A549 (cell line): ENCODE measurements around the gene MTMR12. TPM values are rescaled to one million over a fixed set of nuclear protein-coding genes. Genes with fewer than 3 reads are reported as not detected.

Experiments used
- ATAC-seq, 2 experiments: fragments of 200-7000 bp in 1 of 2; fragments of >200 bp in 1 of 2; cut with Nextera tagmentation in 1 of 2; cut with Tn5 transposase in 1 of 2; 3 replicates each; pipeline versions ENCODE4 v1.8.0 to v1.9.1; 2018 to 2020; ENCODE audit warnings: mild to moderate bottlenecking in 1 of 2, moderate library complexity in 1 of 2
- CTCF ChIA-PET: fragments of 300-600 bp; sonication (Branson Sonifier 250); formaldehyde crosslinking; extraction: SDS; loops from one replicate; lab custom pipeline; 2021; ENCODE audit warnings: antibody characterized with exemption, inconsistent platforms; lab: Yijun Ruan, JAX
- POLR2A ChIA-PET: fragments of 350-600 bp; formaldehyde crosslinking; extraction: SDS; loops from one replicate; lab custom pipeline; 2021; ENCODE audit warnings: antibody characterized with exemption, inconsistent platforms; lab: Yijun Ruan, JAX
- DNase-seq, 2 experiments: peaks; one replicate each; pipeline versions ENCODE4 v3.0.0 to v3.0.0-alpha.2; 2011 to 2016; ENCODE audit warnings: low read depth in 1 of 2, low spot score in 1 of 2
- FAIRE-seq: peaks from 2 replicates; lab custom pipeline; 2011; peaks lifted over from hg19 to GRCh38; lab: Jason Lieb, UNC
- H3K27ac ChIP-seq, 2 experiments: fragments of >200 bp; sonication (Bioruptor Twin); formaldehyde crosslinking; 3 replicates each; pipeline ENCODE4 v1.5.1; 2016 to 2017
- H3K4me1 ChIP-seq: fragments of >200 bp; sonication (Bioruptor Twin); formaldehyde crosslinking; 3 replicates; pipeline ENCODE4 v1.6.1; 2016
- H3K4me2 ChIP-seq: fragments of >200 bp; sonication (Bioruptor Twin); formaldehyde crosslinking; 3 replicates; pipeline ENCODE4 v1.6.1; 2016
- H3K4me3 ChIP-seq: fragments of >200 bp; sonication (Bioruptor Twin); formaldehyde crosslinking; 3 replicates; pipeline ENCODE4 v1.5.1; 2016
- H3K9me3 ChIP-seq: fragments of >200 bp; sonication (Bioruptor Twin); formaldehyde crosslinking; 3 replicates; pipeline ENCODE4 v1.6.1; 2016
- BCL3 ChIP-seq: fragments of >200 bp; sonication (Bioruptor Twin); formaldehyde crosslinking; IDR thresholded peaks from 3 replicates; pipeline ENCODE4 v1.6.1; 2016
- CBX8 ChIP-seq: fragments of 200-600 bp; sonication (generic); IDR thresholded peaks from 2 replicates; pipeline ENCODE4 v1.6.1; 2016
- CEBPB ChIP-seq, 2 experiments: fragments of >200 bp in 1 of 2; sonication (Bioruptor Twin) in 1 of 2; formaldehyde crosslinking in 1 of 2; IDR thresholded peaks; 2 replicates each; pipeline ENCODE4 v1.6.1; 2012 to 2016
- CHD2 ChIP-seq: fragments of 150-350 bp; IDR thresholded peaks from 2 replicates; pipeline ENCODE4 v1.6.1; 2014; ENCODE audit warnings: low read length; ENCODE audit not compliant: partially characterized antibody
- CHD4 ChIP-seq: fragments of 200-600 bp; sonication (generic); IDR thresholded peaks from 2 replicates; pipeline ENCODE4 v1.6.1; 2016; ENCODE audit warnings: antibody characterized with exemption, mild to moderate bottlenecking, borderline replicate concordance
- FOXS1 ChIP-seq: fragments of 250-450 bp; sonication (Bioruptor Pico); IDR thresholded peaks from 2 replicates; pipeline ENCODE4 v1.5.0; 2020; ENCODE audit warnings: mild to moderate bottlenecking, moderate library complexity
- GATA3 ChIP-seq: IDR thresholded peaks from 2 replicates; pipeline ENCODE4 v1.6.1; 2012; ENCODE audit warnings: borderline replicate concordance
- HOXB13 ChIP-seq: fragments of 250-450 bp; sonication (Bioruptor Pico); IDR thresholded peaks from 2 replicates; pipeline ENCODE4 v1.5.0; 2020; ENCODE audit warnings: low read depth, mild to moderate bottlenecking, moderate library complexity
- KDM1A ChIP-seq: fragments of 200-600 bp; sonication (generic); IDR thresholded peaks from 2 replicates; pipeline ENCODE4 v1.6.1; 2016; ENCODE audit warnings: low read depth, mild to moderate bottlenecking
- MAFK ChIP-seq: fragments of 450-650 bp; IDR thresholded peaks from 2 replicates; pipeline ENCODE4 v1.6.1; 2014; ENCODE audit not compliant: partially characterized antibody
- NPAS2 ChIP-seq: fragments of 250-450 bp; sonication (Bioruptor Pico); IDR thresholded peaks from 2 replicates; pipeline ENCODE4 v1.8.0; 2022; ENCODE audit warnings: mild to moderate bottlenecking, moderate library complexity, borderline replicate concordance
- NR3C1 ChIP-seq: fragments of >200 bp; sonication (Bioruptor Twin); formaldehyde crosslinking; IDR thresholded peaks from 3 replicates; pipeline ENCODE4 v1.6.1; 2017
- RAD21 ChIP-seq, 2 experiments: fragments of >200 bp in 1 of 2; sonication (Bioruptor Twin) in 1 of 2; formaldehyde crosslinking in 1 of 2; IDR thresholded peaks in 1 of 2; conservative IDR thresholded peaks in 1 of 2; 2 replicates in 1 of 2; 3 replicates in 1 of 2; pipeline ENCODE4 v1.6.1; 2012 to 2018; ENCODE audit warnings: inconsistent platforms in 1 of 2
- RFX5 ChIP-seq: fragments of 450-650 bp; IDR thresholded peaks from 2 replicates; pipeline ENCODE4 v1.7.1; 2014; ENCODE audit warnings: antibody characterized with exemption, mild to moderate bottlenecking, moderate library complexity
- RNF2 ChIP-seq: fragments of 200-600 bp; sonication (generic); IDR thresholded peaks from 2 replicates; pipeline ENCODE4 v1.6.1; 2016; ENCODE audit warnings: low read depth, mild to moderate bottlenecking, antibody characterized with exemption, moderate library complexity, borderline replicate concordance
- SMC3 ChIP-seq: fragments of >200 bp; sonication (Bioruptor Twin); formaldehyde crosslinking; IDR thresholded peaks from 3 replicates; pipeline ENCODE4 v1.6.1; 2018; ENCODE audit warnings: inconsistent platforms
- SREBF2 ChIP-seq: fragments of 450-650 bp; IDR thresholded peaks from 2 replicates; pipeline ENCODE4 v1.6.1; 2014; ENCODE audit warnings: mild to moderate bottlenecking, moderate library complexity
- ZFP36 ChIP-seq: fragments of 450-650 bp; IDR thresholded peaks from 2 replicates; pipeline ENCODE4 v1.6.1; 2014; ENCODE audit warnings: borderline replicate concordance; ENCODE audit not compliant: partially characterized antibody
- ZSCAN20 ChIP-seq: fragments of 250-450 bp; sonication (Bioruptor Pico); IDR thresholded peaks from 2 replicates; pipeline ENCODE4 v1.8.0; 2022; ENCODE audit warnings: mild to moderate bottlenecking, moderate library complexity
- WGBS: methylation state at CpG from one replicate; pipeline ENCODE4 v1.1.6; 2017; ENCODE audit errors: missing lambda C conversion rate; 5-methylcytosine and 5-hydroxymethylcytosine counted together
- polyA plus RNA-seq, 4 experiments: library from polyadenylated mRNA; depleted of rRNA in 3 of 4; stranded (reverse); fragments of >200 nt; fragmentation: RNase III in 1 of 4; extraction: RNeasy Plus Mini Kit Qiagen cat#74134 plus additional on column Dnase treatment in 1 of 4; gene quantifications; 2 replicates in 3 of 4; 3 replicates in 1 of 4; pipeline ENCODE4 v1.2.3, GENCODE V29; 2011 to 2017
- TF ChIP-seq, protein P1 (sequence below): fragments of 450-650 bp; IDR thresholded peaks from 2 replicates; pipeline ENCODE4 v1.6.1; 2014; ENCODE audit warnings: antibody characterized with exemption
- TF ChIP-seq, protein P2 (sequence below): fragments of 200-600 bp; sonication (generic); IDR thresholded peaks from 2 replicates; pipeline ENCODE4 v1.6.1; 2016; ENCODE audit warnings: antibody characterized with exemption, mild to moderate bottlenecking, moderate library complexity
- TF ChIP-seq, protein P3 (sequence below): fragments of 250-450 bp; sonication (Bioruptor Pico); IDR thresholded peaks from 2 replicates; pipeline ENCODE4 v1.5.0; 2020; ENCODE audit warnings: low read depth, mild to moderate bottlenecking, moderate library complexity

The MTMR12 gene
- polyA plus RNA-seq, 2 of the 4 experiments (the other 2 are of a cell fraction) = 14.3 to 29.8 TPM

GRCh38 chr5:32265902-32266301 lies 46.8 kb downstream of the MTMR12 start:
- no peaks in the 10 kb centered on the region for H3K4me1 ChIP-seq
- no peak overlapping the region for H3K4me2 ChIP-seq
- H3K4me3 ChIP-seq = no peak overlapping the region
- CTCF ChIA-PET = interaction anchor here (1.6 kb wide), 1 partner anchor 16 kb away, joined by 4 read pairs; no protein-coding TSS in a partner anchor
- TF ChIP-seq, protein P1, sequence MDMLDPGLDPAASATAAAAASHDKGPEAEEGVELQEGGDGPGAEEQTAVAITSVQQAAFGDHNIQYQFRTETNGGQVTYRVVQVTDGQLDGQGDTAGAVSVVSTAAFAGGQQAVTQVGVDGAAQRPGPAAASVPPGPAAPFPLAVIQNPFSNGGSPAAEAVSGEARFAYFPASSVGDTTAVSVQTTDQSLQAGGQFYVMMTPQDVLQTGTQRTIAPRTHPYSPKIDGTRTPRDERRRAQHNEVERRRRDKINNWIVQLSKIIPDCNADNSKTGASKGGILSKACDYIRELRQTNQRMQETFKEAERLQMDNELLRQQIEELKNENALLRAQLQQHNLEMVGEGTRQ = no peak
- TF ChIP-seq, all 56 proteins: peak for 0
- POLR2A ChIA-PET = no interaction called here
- ATAC-seq (no peak), FAIRE-seq (no peak), DNase-seq (no peak)
- Histone ChIP-seq H3K27ac (no peak overlapping the region), H3K9me3 (no peaks in the 10 kb centered on the region)
- WGBS = 89% methylated on average over 6 of the region's 6 CpGs

DNA sequence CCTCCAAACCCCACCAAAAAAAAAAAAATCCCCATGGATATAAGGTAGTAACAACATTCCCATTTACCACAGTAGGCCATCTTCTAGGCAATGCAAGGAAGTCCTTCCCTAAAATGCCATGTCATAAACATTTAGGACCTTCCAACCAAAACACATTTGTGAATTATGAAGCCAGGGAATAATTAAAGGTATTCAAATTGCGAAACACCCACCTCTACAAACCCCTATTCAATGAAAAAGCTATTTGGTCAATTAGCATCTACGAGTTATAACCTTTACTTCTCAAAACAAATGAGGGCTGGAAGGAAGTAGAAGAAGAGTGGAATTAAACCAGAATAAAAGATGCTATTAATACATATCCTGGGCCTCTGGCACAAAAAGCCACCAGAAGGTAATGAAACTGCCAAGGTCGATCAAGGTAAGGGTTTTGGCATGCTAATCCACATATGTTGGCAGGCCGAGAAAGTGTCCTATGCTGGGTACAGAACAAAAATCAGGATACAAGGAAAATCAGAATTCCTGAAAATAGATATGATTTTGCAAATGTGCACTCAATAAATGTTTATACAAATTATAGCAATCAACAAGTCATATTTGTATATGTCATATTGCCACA lies 47.7 kb downstream of the MTMR12 start:
- ATAC-seq = no peak
- ChIA-PET POLR2A (interaction anchor here (0.6 kb wide), 1 partner anchor 267 kb away, joined by 3 read pairs; no protein-coding TSS in a partner anchor), CTCF (interaction anchor here (1.6 to 1.8 kb wide), 2 partner anchors 15 to 64 kb away, joined by 4 to 9 read pairs; no protein-coding TSS in a partner anchor)
- TF ChIP-seq CEBPB (IDR thresholded peaks at IDR 0.05) = peak in 1 of 2 experiments; percentile 48; a peak in 2 of 4 replicates
- no peak for TF ChIP-seq CBX8
- Histone ChIP-seq H3K4me2 (no peak overlapping the region), H3K4me3 (no peak overlapping the region), H3K9me3 (no peaks in the 10 kb centered on the region), H3K4me1 (no peaks in the 10 kb centered on the region), H3K27ac (no peak overlapping the region)
- FAIRE-seq = no peak
- 89% methylated on average over 4 of the region's 4 CpGs for WGBS
- no peak for DNase-seq

DNA sequence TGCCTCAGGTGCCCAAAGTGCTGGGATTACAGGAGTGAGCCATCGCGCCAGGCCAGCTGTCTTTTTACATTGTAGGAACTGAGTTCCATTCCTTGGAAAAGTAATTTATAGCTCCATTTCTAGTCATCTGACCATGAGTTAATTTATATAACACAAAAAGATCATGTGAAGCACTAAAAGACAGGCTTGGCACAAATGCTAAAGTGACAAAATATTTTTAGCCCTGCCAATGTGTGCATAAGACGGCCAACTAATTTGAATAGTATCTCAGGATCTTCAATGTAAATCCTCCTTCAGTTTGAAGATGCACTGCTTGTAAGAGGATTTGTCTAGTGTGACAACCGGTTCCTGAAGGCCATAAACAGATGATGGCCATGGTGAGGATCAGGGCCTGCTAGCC lies 49.1 kb downstream of the MTMR12 start:
- Histone ChIP-seq H3K9me3 (no peaks in the 10 kb centered on the region), H3K27ac (no peak overlapping the region), H3K4me1 (no peaks in the 10 kb centered on the region), H3K4me2 (no peak overlapping the region), H3K4me3 (no peak overlapping the region)
- TF ChIP-seq RNF2 (no peak), SMC3 (no peak), NR3C1 (no peak), RAD21 (conservative IDR thresholded peaks at IDR 0.05 in 1 of 2, IDR thresholded peaks at IDR 0.05 in 1 of 2) (no peak), SREBF2 (no peak), BCL3 (no peak), KDM1A (no peak), NPAS2 (CRISPR knock-in tag) (no peak), ZFP36 (no peak), CHD4 (no peak), FOXS1 (no peak), ZSCAN20 (no peak), HOXB13 (CRISPR knock-in tag) (no peak), MAFK (no peak), GATA3 (no peak), CHD2 (no peak), RFX5 (no peak)
- TF ChIP-seq, protein P2, sequence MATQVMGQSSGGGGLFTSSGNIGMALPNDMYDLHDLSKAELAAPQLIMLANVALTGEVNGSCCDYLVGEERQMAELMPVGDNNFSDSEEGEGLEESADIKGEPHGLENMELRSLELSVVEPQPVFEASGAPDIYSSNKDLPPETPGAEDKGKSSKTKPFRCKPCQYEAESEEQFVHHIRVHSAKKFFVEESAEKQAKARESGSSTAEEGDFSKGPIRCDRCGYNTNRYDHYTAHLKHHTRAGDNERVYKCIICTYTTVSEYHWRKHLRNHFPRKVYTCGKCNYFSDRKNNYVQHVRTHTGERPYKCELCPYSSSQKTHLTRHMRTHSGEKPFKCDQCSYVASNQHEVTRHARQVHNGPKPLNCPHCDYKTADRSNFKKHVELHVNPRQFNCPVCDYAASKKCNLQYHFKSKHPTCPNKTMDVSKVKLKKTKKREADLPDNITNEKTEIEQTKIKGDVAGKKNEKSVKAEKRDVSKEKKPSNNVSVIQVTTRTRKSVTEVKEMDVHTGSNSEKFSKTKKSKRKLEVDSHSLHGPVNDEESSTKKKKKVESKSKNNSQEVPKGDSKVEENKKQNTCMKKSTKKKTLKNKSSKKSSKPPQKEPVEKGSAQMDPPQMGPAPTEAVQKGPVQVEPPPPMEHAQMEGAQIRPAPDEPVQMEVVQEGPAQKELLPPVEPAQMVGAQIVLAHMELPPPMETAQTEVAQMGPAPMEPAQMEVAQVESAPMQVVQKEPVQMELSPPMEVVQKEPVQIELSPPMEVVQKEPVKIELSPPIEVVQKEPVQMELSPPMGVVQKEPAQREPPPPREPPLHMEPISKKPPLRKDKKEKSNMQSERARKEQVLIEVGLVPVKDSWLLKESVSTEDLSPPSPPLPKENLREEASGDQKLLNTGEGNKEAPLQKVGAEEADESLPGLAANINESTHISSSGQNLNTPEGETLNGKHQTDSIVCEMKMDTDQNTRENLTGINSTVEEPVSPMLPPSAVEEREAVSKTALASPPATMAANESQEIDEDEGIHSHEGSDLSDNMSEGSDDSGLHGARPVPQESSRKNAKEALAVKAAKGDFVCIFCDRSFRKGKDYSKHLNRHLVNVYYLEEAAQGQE = no peak
- TF ChIP-seq, protein P1 = no peak
- TF ChIP-seq, protein P3, sequence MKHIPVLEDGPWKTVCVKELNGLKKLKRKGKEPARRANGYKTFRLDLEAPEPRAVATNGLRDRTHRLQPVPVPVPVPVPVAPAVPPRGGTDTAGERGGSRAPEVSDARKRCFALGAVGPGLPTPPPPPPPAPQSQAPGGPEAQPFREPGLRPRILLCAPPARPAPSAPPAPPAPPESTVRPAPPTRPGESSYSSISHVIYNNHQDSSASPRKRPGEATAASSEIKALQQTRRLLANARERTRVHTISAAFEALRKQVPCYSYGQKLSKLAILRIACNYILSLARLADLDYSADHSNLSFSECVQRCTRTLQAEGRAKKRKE (CRISPR knock-in tag) = no peak
- POLR2A ChIA-PET = no interaction called here
- CTCF ChIA-PET = interaction anchor here (1.8 kb wide), 1 partner anchor 66 kb away, joined by 9 read pairs; no protein-coding TSS in a partner anchor
- WGBS = 96% methylated on average over 4 of the region's 4 CpGs
- FAIRE-seq (no peak), ATAC-seq (no peak), DNase-seq (no peak)
